Stimulated activated CD8-positive, alpha-beta memory T cell treated with anti-CD3 and anti-CD28 coated beads, Interleukin-12 subunit alpha, Interleukin-12 subunit beta, amount 100 ng/mL, for 1 hour (primary cell): Measurements from ENCODE around the gene GSTK1.
"Not testable (repeated sequence)": the region's sequence is repeated elsewhere in the genome, so short reads cannot be mapped to it uniquely, and the experiment has no call there.

Source experiments
- DNase-seq: peaks from one replicate; pipeline ENCODE4 v3.0.0-alpha.2; 2020; ENCODE audit warnings: low read depth

GSTK1 gene

GRCh38 chr7:143263266-143264195 lies at the start of gene GSTK1:
Gene GSTK1 (plus strand): TSS chr7:143263441. CDS start chr7:143263514, 73 bp downstream.
- peak; percentile 63 for DNase-seq

- DNase-seq: not testable (repeated sequence)
These were observed 49.8 kb upstream of the GSTK1 start for GRCh38 chr7:143213478-143213877.

GRCh38 chr7:143214789-143215679 lies 48.2 kb upstream of the GSTK1 start:
- peak; percentile 53 for DNase-seq

GRCh38 chr7:143216151-143216550 lies 47.1 kb upstream of the GSTK1 start:
- no peak for DNase-seq

- no peak for DNase-seq
These were observed 46.6 kb upstream of the GSTK1 start for GRCh38 chr7:143216686-143217085.

GRCh38 chr7:143217806-143218205 lies 45.4 kb upstream of the GSTK1 start:
- no peak for DNase-seq

- DNase-seq: no peak
These were observed 42.0 kb upstream of the GSTK1 start for GRCh38 chr7:143221286-143221685.

GRCh38 chr7:143221737-143222136 lies 41.5 kb upstream of the GSTK1 start, which contains the start of gene TAS2R40:
Gene TAS2R40 (plus strand): TSS chr7:143222037. CDS start chr7:143222079, 42 bp downstream.
- no peak for DNase-seq

- DNase-seq: no peak
These were observed 40.5 kb upstream of the GSTK1 start for GRCh38 chr7:143222782-143223181.

- DNase-seq: no peak
These were observed 39.5 kb upstream of the GSTK1 start for GRCh38 chr7:143223784-143224183.

- DNase-seq: no peak
These were observed 38.2 kb upstream of the GSTK1 start for GRCh38 chr7:143225047-143225446.

- no peak for DNase-seq
These were observed 35.4 kb upstream of the GSTK1 start for GRCh38 chr7:143227806-143228205.

GRCh38 chr7:143229054-143229790 lies 34.0 kb upstream of the GSTK1 start:
- no peak for DNase-seq

GRCh38 chr7:143230602-143231457 lies 32.4 kb upstream of the GSTK1 start:
- DNase-seq: no peak

- DNase-seq: no peak
These were observed 29.3 kb upstream of the GSTK1 start for GRCh38 chr7:143233816-143234532.

- DNase-seq: no peak
These were observed 28.7 kb upstream of the GSTK1 start for GRCh38 chr7:143234533-143234875.

GRCh38 chr7:143235561-143235960 lies 27.7 kb upstream of the GSTK1 start:
- no peak for DNase-seq

GRCh38 chr7:143236408-143236990 lies 26.7 kb upstream of the GSTK1 start:
- no peak for DNase-seq

- DNase-seq: no peak
These were observed 25.9 kb upstream of the GSTK1 start for GRCh38 chr7:143237366-143237765.
